SK-N-MC (cell line): ENCODE results near the gene LCE2D.

Source experiments
- EZH2 ChIP-seq: fragments of 200-600 bp; sonication (generic); IDR thresholded peaks from one replicate; pipeline ENCODE4 v1.6.1; 2017; ENCODE audit warnings: antibody characterized with exemption
- FOXP2 ChIP-seq: optimal IDR thresholded peaks from 2 replicates; pipeline ENCODE3; 2011; ENCODE audit warnings: mild to moderate bottlenecking, moderate library complexity; ENCODE audit not compliant: insufficient read depth; ENCODE audit errors: extremely low read length, control extremely low read depth
- POLR2AphosphoS5 ChIP-seq: IDR thresholded peaks from 2 replicates; pipeline ENCODE4 v1.6.1; 2012; ENCODE audit warnings: mild to moderate bottlenecking, low read depth, low read length, borderline replicate concordance

DNA sequence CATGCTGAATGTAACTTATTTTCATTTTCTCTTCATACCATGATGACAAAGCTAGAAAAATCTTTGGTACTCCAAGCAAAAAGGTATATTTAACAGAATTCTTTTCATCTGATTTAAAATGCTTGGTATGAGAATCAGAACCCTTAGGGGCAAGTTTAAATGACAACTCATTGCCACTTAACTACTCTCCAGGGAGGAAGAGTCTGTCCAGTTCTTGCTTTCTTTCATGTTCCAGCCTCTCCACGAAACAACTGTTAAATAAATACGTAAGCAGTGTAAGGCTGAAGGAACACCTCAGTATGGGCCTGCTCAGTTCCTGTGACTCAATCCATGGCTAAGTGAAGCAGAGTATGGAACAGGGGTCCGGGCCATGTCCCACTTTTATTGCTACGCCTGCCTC is 36.6 kb downstream of the LCE2D start:
- TF ChIP-seq POLR2AphosphoS5 (no peak), EZH2 (no peak), FOXP2 (no peak)
